Epithelial cell of proximal tubule (primary cell): ENCODE data around the gene TRAM2. TPM values are rescaled to one million over a fixed set of nuclear protein-coding genes. Genes with fewer than 3 reads are reported as not detected.

Experiments
- DNase-seq: peaks from one replicate; pipeline ENCODE4 v3.0.0-alpha.2; 2011; ENCODE audit warnings: low read depth
- H3K4me3 ChIP-seq: 2 replicates; pipeline ENCODE4 v1.5.1; 2011; ENCODE audit warnings: low read depth, mild to moderate bottlenecking, low read length
- CTCF ChIP-seq: conservative IDR thresholded peaks from 2 replicates; pipeline ENCODE4 v1.5.1; 2012; ENCODE audit warnings: low read depth, mild to moderate bottlenecking, low read length
- total RNA-seq: library from RNA; depleted of rRNA; stranded (reverse); fragments of >200 nt; gene quantifications from 2 replicates; pipeline ENCODE4 v1.2.3, GENCODE V29; 2015

The TRAM2 gene
- total RNA-seq, 1 donor from 2014 or later, result 16.3 TPM

- DNase-seq, result no peak
- H3K4me3 ChIP-seq, result no peak overlapping the region
- no peak for TF ChIP-seq CTCF
Measured at GRCh38 chr6:52513896-52514295, 63.0 kb downstream of the TRAM2 start.

GRCh38 chr6:52513464-52513863 lies 63.4 kb downstream of the TRAM2 start:
- no peak for DNase-seq
- TF ChIP-seq CTCF, result no peak
- H3K4me3 ChIP-seq, result no peak overlapping the region

GRCh38 chr6:52512199-52512598 lies 64.7 kb downstream of the TRAM2 start:
- no peak for DNase-seq
- no peak for TF ChIP-seq CTCF
- no peak overlapping the region for H3K4me3 ChIP-seq

- no peak for TF ChIP-seq CTCF
- DNase-seq, result no peak
- H3K4me3 ChIP-seq, result no peak overlapping the region
Measured at GRCh38 chr6:52511572-52512151, 65.2 kb downstream of the TRAM2 start.

GRCh38 chr6:52511163-52511562 lies 65.7 kb downstream of the TRAM2 start:
- no peak for DNase-seq
- no peak overlapping the region for H3K4me3 ChIP-seq
- TF ChIP-seq CTCF, result no peak

GRCh38 chr6:52510213-52510562 lies 66.7 kb downstream of the TRAM2 start:
- no peak for DNase-seq
- no peak overlapping the region for H3K4me3 ChIP-seq
- no peak for TF ChIP-seq CTCF
